Measurements from ENCODE around the gene PLCG1.
"Not testable (repeated sequence)": the region's sequence is repeated elsewhere in the genome, so short reads cannot be mapped to it uniquely, and the experiment has no call there.

The PLCG1 gene

DNA sequence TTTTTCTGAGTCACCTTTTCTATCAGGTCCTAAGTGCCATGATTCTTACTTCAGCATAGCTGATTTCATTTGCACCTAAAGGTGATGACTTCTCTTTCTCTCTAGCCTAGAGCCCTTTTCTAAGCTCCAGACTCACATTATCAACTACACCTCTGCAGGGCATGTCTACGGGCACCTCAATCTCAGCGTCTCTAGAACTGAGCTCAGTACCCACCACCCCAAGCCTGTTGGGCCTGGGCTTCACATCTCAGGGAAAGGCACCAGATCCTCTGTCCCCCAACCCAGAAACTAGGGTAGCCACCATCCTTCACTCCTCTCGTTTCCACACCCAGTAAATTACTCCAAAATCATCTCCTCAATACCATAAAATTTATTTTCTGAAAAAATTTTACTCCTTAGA, 10.6 kb upstream of the PLCG1 start:
- no peak overlapping the region for H2BK5ac ChIP-seq (ENCODE audit: low read length)
- H3K4ac ChIP-seq (ENCODE audit: low read depth, low read length), result no peak overlapping the region
- H3K27me3 ChIP-seq (ENCODE audit: insufficient read depth, low read length, poor library complexity), result no peaks in the 10 kb centered on the region
- no peak overlapping the region for H2BK120ac ChIP-seq (ENCODE audit: low read depth, low read length)
- no peak overlapping the region for H2BK15ac ChIP-seq (replicated peaks; ENCODE audit: low read depth)
- H4K8ac ChIP-seq (ENCODE audit: low read depth, low read length), result no peak overlapping the region
- no peaks in the 10 kb centered on the region for H3K79me2 ChIP-seq (ENCODE audit: control insufficient read depth, insufficient read depth, low read length)
- H3K18ac ChIP-seq (ENCODE audit: low read length), result no peak overlapping the region
- no peak overlapping the region for H2AK5ac ChIP-seq (ENCODE audit: low read length)
- no peak overlapping the region for H3K4me3 ChIP-seq (ENCODE audit: low read length)
- H3K36me3 ChIP-seq (ENCODE audit: control insufficient read depth, insufficient read depth, low read length), result peaks cover 12% of the 10 kb centered on the region
- no peak overlapping the region for H3K9ac ChIP-seq (ENCODE audit: low read length)
- no peaks in the 10 kb centered on the region for H3K79me1 ChIP-seq (ENCODE audit: low read length)
- H3K56ac ChIP-seq (ENCODE audit: low read length), result no peak overlapping the region
- H4K5ac ChIP-seq (ENCODE audit: low read length), result no peak overlapping the region
- DNase-seq, result no peak
- no peak overlapping the region for H3K4me2 ChIP-seq (ENCODE audit: low read length)
- WGBS (ENCODE audit: extremely low coverage, insufficient coverage, low lambda C conversion rate), result 100% methylated on average over 1 of the region's 3 CpGs
- H3K23ac ChIP-seq (ENCODE audit: low read length), result no peak overlapping the region
- no peak overlapping the region for H3K27ac ChIP-seq (ENCODE audit: low read depth, low read length)
- H3K4me1 ChIP-seq (ENCODE audit: control insufficient read depth, low read depth, low read length), result no peaks in the 10 kb centered on the region

DNA sequence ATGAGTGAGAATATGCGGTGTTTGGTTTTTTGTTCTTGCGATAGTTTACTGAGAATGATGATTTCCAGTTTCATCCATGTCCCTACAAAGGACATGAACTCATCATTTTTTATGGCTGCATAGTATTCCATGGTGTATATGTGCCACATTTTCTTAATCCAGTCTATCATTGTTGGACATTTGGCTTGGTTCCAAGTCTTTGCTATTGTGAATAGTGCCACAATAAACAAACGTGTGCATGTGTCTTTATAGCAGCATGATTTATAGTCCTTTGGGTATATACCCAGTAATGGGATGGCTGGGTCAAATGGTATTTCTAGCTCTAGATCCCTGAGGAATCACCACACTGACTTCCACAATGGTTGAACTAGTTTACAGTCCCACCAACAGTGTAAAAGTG, 9.0 kb upstream of the PLCG1 start:
- H3K27ac ChIP-seq (ENCODE audit: low read depth, low read length); H3K4me1 ChIP-seq (ENCODE audit: control insufficient read depth, low read depth, low read length): not testable (repeated sequence)
- WGBS (ENCODE audit: extremely low coverage, insufficient coverage, low lambda C conversion rate), result no CpG with 5 or more reads among the region's 3 CpGs

DNA sequence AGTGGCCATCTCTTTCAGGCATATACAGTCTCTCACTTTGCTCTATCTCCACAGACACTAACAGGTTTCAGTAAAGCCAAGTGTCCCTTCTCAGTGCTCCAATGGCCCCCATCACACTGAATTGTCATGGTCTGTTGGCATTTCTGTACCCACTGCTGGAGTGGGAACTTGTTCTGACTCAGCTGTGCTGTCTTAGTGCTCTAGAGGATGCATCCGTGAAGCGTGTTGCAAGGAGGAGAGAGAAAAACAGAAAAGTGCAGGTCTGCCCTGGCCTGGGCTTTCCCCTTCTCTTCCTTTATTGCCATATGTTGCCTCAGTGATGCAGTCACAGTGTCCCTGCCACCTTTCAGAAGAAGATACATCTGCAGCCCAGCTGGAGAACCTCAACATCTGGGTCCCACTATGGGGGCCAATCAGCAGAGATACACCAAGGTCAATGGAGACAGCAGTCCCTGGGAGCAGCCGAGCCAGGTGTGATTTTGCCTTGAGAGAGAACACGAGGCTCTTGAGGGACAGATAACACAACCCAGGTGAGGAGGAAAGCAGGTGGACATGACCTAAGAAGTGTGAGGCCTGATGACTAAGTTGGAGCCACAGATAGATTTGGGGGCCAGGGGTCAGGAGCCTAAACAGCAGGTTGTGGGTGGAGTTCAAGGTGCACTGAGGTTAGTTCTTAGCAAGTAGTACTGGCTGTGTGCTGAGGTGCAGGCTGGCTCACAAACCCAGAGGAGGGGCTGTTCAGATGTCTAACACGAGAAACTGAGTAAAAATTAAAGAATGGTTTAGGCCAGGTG, 5.6 kb upstream of the PLCG1 start:
- no CpG with 5 or more reads among the region's 5 CpGs for WGBS (ENCODE audit: extremely low coverage, insufficient coverage, low lambda C conversion rate)
- H3K4me3 ChIP-seq (ENCODE audit: low read length), result no peak overlapping the region

More for the DNA sequence above, 9.0 kb upstream of the PLCG1 start:
- not testable (repeated sequence) for H2BK5ac ChIP-seq (ENCODE audit: low read length); H3K9ac ChIP-seq (ENCODE audit: low read length); H3K4ac ChIP-seq (ENCODE audit: low read depth, low read length); H3K4me2 ChIP-seq (ENCODE audit: low read length); H2AK5ac ChIP-seq (ENCODE audit: low read length); H3K27me3 ChIP-seq (ENCODE audit: insufficient read depth, low read length, poor library complexity); H3K36me3 ChIP-seq (ENCODE audit: control insufficient read depth, insufficient read depth, low read length); H2BK15ac ChIP-seq (replicated peaks; ENCODE audit: low read depth); H2BK120ac ChIP-seq (ENCODE audit: low read depth, low read length); H3K18ac ChIP-seq (ENCODE audit: low read length); H3K79me2 ChIP-seq (ENCODE audit: control insufficient read depth, insufficient read depth, low read length); H3K56ac ChIP-seq (ENCODE audit: low read length); H4K5ac ChIP-seq (ENCODE audit: low read length); H3K79me1 ChIP-seq (ENCODE audit: low read length); H3K4me3 ChIP-seq (ENCODE audit: low read length); DNase-seq; H3K23ac ChIP-seq (ENCODE audit: low read length); H4K8ac ChIP-seq (ENCODE audit: low read depth, low read length)

DNA sequence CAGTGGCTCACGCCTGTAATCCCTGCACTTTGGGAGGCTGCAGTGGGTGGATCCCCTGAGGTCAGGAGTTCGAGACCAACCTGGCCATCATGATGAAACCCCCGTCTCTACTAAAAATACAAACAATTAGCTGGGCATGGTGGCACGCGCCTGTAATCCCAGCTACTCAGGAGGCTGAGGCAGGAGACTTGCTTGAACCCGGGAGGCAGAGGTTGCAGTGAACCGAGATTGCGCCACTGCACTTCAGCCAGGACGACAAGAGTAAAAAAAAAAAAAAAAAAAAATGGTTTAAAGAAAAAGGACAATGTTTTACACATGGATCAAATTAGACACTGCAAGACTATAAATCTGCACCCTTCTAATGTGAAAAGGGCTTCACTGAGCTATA, 5.0 kb upstream of the PLCG1 start:
- no CpG with 5 or more reads among the region's 9 CpGs for WGBS (ENCODE audit: extremely low coverage, insufficient coverage, low lambda C conversion rate)

More for the DNA sequence above, 5.6 kb upstream of the PLCG1 start:
- DNase-seq, result no peak
- H2AK5ac ChIP-seq (ENCODE audit: low read length), result no peak overlapping the region
- no peak overlapping the region for H2BK120ac ChIP-seq (ENCODE audit: low read depth, low read length)
- H3K79me1 ChIP-seq (ENCODE audit: low read length), result no peaks in the 10 kb centered on the region
- no peak overlapping the region for H4K5ac ChIP-seq (ENCODE audit: low read length)
- no peak overlapping the region for H2BK5ac ChIP-seq (ENCODE audit: low read length)
- H3K27ac ChIP-seq (ENCODE audit: low read depth, low read length), result no peak overlapping the region
- H3K36me3 ChIP-seq (ENCODE audit: control insufficient read depth, insufficient read depth, low read length), result no peaks in the 10 kb centered on the region
- H3K9ac ChIP-seq (ENCODE audit: low read length), result no peak overlapping the region
- no peak overlapping the region for H3K23ac ChIP-seq (ENCODE audit: low read length)
- H4K8ac ChIP-seq (ENCODE audit: low read depth, low read length), result no peak overlapping the region
- peaks cover 14% of the 10 kb centered on the region for H3K4me1 ChIP-seq (ENCODE audit: control insufficient read depth, low read depth, low read length)
- H3K18ac ChIP-seq (ENCODE audit: low read length), result no peak overlapping the region
- no peak overlapping the region for H2BK15ac ChIP-seq (replicated peaks; ENCODE audit: low read depth)
- no peak overlapping the region for H3K4me2 ChIP-seq (ENCODE audit: low read length)
- H3K56ac ChIP-seq (ENCODE audit: low read length), result no peak overlapping the region
- H3K79me2 ChIP-seq (ENCODE audit: control insufficient read depth, insufficient read depth, low read length), result no peaks in the 10 kb centered on the region
- H3K27me3 ChIP-seq (ENCODE audit: insufficient read depth, low read length, poor library complexity), result no peaks in the 10 kb centered on the region
- H3K4ac ChIP-seq (ENCODE audit: low read depth, low read length), result no peak overlapping the region

DNA sequence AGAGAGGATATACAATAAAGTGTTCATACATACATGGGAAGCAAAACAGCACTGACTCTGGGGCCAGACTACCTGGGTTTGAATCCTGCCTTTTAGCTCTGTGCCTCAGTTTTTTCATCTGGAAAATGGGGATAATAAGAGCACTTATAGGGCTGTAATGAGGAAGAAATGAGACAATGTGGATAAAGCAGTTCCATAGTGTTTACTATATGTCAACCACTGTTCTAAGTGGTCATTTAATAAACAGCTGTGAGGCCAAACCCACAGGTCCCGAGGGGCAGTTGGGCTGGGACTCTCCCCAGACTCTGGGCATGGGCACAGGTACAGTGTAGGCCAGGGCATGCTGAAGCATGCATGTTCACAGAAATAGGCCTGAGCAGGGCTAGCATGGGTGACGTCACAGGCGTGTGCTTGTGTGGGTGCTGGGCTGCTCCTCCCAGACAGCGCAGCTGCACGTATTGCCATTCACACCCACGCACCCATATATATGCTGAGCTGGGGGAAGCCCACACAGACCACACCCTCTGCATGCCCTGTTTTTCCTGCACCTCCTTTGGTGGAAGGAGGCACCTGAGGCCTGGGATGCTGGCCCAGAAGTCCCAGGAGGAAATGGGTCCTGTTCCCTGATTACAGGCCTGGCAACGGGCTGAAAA, 3.5 kb upstream of the PLCG1 start:
- no peak overlapping the region for H3K9ac ChIP-seq (ENCODE audit: low read length)
- no peak overlapping the region for H4K5ac ChIP-seq (ENCODE audit: low read length)
- no peak overlapping the region for H3K27ac ChIP-seq (ENCODE audit: low read depth, low read length)
- H3K4me1 ChIP-seq (ENCODE audit: control insufficient read depth, low read depth, low read length), result peaks cover 14% of the 10 kb centered on the region
- no peak overlapping the region for H3K4ac ChIP-seq (ENCODE audit: low read depth, low read length)
- H3K79me2 ChIP-seq (ENCODE audit: control insufficient read depth, insufficient read depth, low read length), result peaks cover 10% of the 10 kb centered on the region
- H2BK5ac ChIP-seq (ENCODE audit: low read length), result no peak overlapping the region
- H3K18ac ChIP-seq (ENCODE audit: low read length), result no peak overlapping the region
- H3K4me2 ChIP-seq (ENCODE audit: low read length), result no peak overlapping the region
- DNase-seq, result no peak
- no peak overlapping the region for H3K4me3 ChIP-seq (ENCODE audit: low read length)
- no peak overlapping the region for H3K56ac ChIP-seq (ENCODE audit: low read length)
- no peaks in the 10 kb centered on the region for H3K79me1 ChIP-seq (ENCODE audit: low read length)
- no peak overlapping the region for H3K23ac ChIP-seq (ENCODE audit: low read length)
- H3K27me3 ChIP-seq (ENCODE audit: insufficient read depth, low read length, poor library complexity), result no peaks in the 10 kb centered on the region
- no peak overlapping the region for H4K8ac ChIP-seq (ENCODE audit: low read depth, low read length)
- no CpG with 5 or more reads among the region's 7 CpGs for WGBS (ENCODE audit: extremely low coverage, insufficient coverage, low lambda C conversion rate)
- no peaks in the 10 kb centered on the region for H3K36me3 ChIP-seq (ENCODE audit: control insufficient read depth, insufficient read depth, low read length)
- H2BK15ac ChIP-seq (replicated peaks; ENCODE audit: low read depth), result no peak overlapping the region
- H2AK5ac ChIP-seq (ENCODE audit: low read length), result no peak overlapping the region
- no peak overlapping the region for H2BK120ac ChIP-seq (ENCODE audit: low read depth, low read length)

More for the DNA sequence above, 5.0 kb upstream of the PLCG1 start:
- H3K27ac ChIP-seq (ENCODE audit: low read depth, low read length); H3K23ac ChIP-seq (ENCODE audit: low read length); H2BK120ac ChIP-seq (ENCODE audit: low read depth, low read length); H3K79me1 ChIP-seq (ENCODE audit: low read length); H3K4me3 ChIP-seq (ENCODE audit: low read length); H4K8ac ChIP-seq (ENCODE audit: low read depth, low read length); H2BK5ac ChIP-seq (ENCODE audit: low read length); H3K79me2 ChIP-seq (ENCODE audit: control insufficient read depth, insufficient read depth, low read length); H3K56ac ChIP-seq (ENCODE audit: low read length); H3K9ac ChIP-seq (ENCODE audit: low read length); H2AK5ac ChIP-seq (ENCODE audit: low read length); H3K4ac ChIP-seq (ENCODE audit: low read depth, low read length); H3K36me3 ChIP-seq (ENCODE audit: control insufficient read depth, insufficient read depth, low read length); H4K5ac ChIP-seq (ENCODE audit: low read length); H3K18ac ChIP-seq (ENCODE audit: low read length); H3K27me3 ChIP-seq (ENCODE audit: insufficient read depth, low read length, poor library complexity); H2BK15ac ChIP-seq (replicated peaks; ENCODE audit: low read depth); H3K4me2 ChIP-seq (ENCODE audit: low read length); DNase-seq: not testable (repeated sequence)
- peaks cover 14% of the 10 kb centered on the region for H3K4me1 ChIP-seq (ENCODE audit: control insufficient read depth, low read depth, low read length)
